Spinal cord (tissue), 10 donors: ENCODE results near the gene POLK. TPM values are rescaled to one million over a fixed set of nuclear protein-coding genes. Genes with fewer than 3 reads are reported as not detected.
"Not testable (repeated sequence)": the region's sequence is repeated elsewhere in the genome, so short reads cannot be mapped to it uniquely, and the experiment has no call there.

ENCODE experiments used
- DNase-seq, 6 donors: peaks; one replicate each; pipeline versions ENCODE4 v3.0.0 to v3.0.0-alpha.2; 2013 to 2015; ENCODE audit warnings: low spot score in 6 of 6, low read depth in 4 of 6
- H3K27ac ChIP-seq: one replicate; pipeline ENCODE4 v1.5.1; 2013; ENCODE audit warnings: low read depth, low read length, control low read depth
- H3K27me3 ChIP-seq: one replicate; pipeline ENCODE4 v1.6.1; 2013; ENCODE audit warnings: low read length; ENCODE audit not compliant: control insufficient read depth, insufficient read depth
- H3K36me3 ChIP-seq: one replicate; pipeline ENCODE4 v1.6.1; 2013; ENCODE audit warnings: low read length; ENCODE audit not compliant: control insufficient read depth, insufficient read depth
- H3K4me1 ChIP-seq: one replicate; pipeline ENCODE4 v1.6.1; 2013; ENCODE audit warnings: low read length; ENCODE audit not compliant: control insufficient read depth, insufficient read depth
- H3K4me3 ChIP-seq: one replicate; pipeline ENCODE4 v1.5.1; 2013; ENCODE audit warnings: low read depth, low read length, control low read depth
- H3K9me3 ChIP-seq: one replicate; pipeline ENCODE4 v1.6.1; 2013; ENCODE audit warnings: low read length; ENCODE audit not compliant: control insufficient read depth, insufficient read depth
- WGBS: methylation state at CpG from one replicate; pipeline ENCODE4 v1.1.5; 2013; ENCODE audit warnings: missing lambda C conversion rate; ENCODE audit not compliant: insufficient coverage; 5-methylcytosine and 5-hydroxymethylcytosine counted together
- polyA plus RNA-seq, 2 donors: library from polyadenylated mRNA; unstranded; fragments of 120-200 nt; gene quantifications; one replicate each; pipeline ENCODE4 v1.2.1, GENCODE V29; 2013; ENCODE audit not compliant: insufficient read length in 2 of 2
- total RNA-seq, 2 donors: library from RNA; depleted of rRNA in 1 of 2; stranded (reverse); fragments of 120-200 nt in 1 of 2; fragments of >200 nt in 1 of 2; gene quantifications; one replicate each; pipeline versions ENCODE4 v1.2.3 to v1.2.4, GENCODE V29; 2013 to 2014
- donor health status: healthy.

POLK gene
- total and polyA plus RNA-seq, 4 donors = 16.9 to 58.5 (median 31.2) TPM

- no peaks in the 10 kb centered on the region for H3K27me3 ChIP-seq
- H3K36me3 ChIP-seq = no peaks in the 10 kb centered on the region
- no peak overlapping the region for H3K4me3 ChIP-seq
- no peaks in the 10 kb centered on the region for H3K9me3 ChIP-seq
- H3K27ac ChIP-seq = no peak overlapping the region
- WGBS = 100% methylated on average over 1 of the region's 1 CpG
- peaks cover 8% of the 10 kb centered on the region for H3K4me1 ChIP-seq
- DNase-seq = no peak
Observed at GRCh38 chr5:75608870-75609269, 97.2 kb downstream of the POLK start.

- Histone ChIP-seq H3K4me3 (no peak overlapping the region), H3K4me1 (peaks cover 8% of the 10 kb centered on the region), H3K9me3 (no peaks in the 10 kb centered on the region), H3K27ac (no peak overlapping the region), H3K36me3 (no peaks in the 10 kb centered on the region), H3K27me3 (no peaks in the 10 kb centered on the region)
- WGBS = 77% methylated on average over 2 of the region's 5 CpGs
- peak in 1 of 6 donors; percentile 9 for DNase-seq
Observed at GRCh38 chr5:75610201-75610600, 98.5 kb downstream of the POLK start.

GRCh38 chr5:75610859-75611310 lies 99.2 kb downstream of the POLK start:
- H3K4me1 ChIP-seq, H3K27ac ChIP-seq, H3K27me3 ChIP-seq, H3K9me3 ChIP-seq, H3K36me3 ChIP-seq: not testable (repeated sequence)
- peak in 1 of 6 donors; percentile 4 for DNase-seq
- peak overlapping the region; percentile 57 for H3K4me3 ChIP-seq
- WGBS = 8% methylated on average over 5 of the region's 11 CpGs

GRCh38 chr5:75611311-75612225 lies 99.9 kb downstream of the POLK start, which contains the start of gene ANKDD1B:
Gene ANKDD1B (plus strand): TSS chr5:75611453. CDS start chr5:75611635, 182 bp downstream.
- H3K27me3 ChIP-seq = no peaks in the 10 kb centered on the region
- peak within 1 kb of the TSS; percentile 57 for H3K4me3 ChIP-seq
- H3K27ac ChIP-seq = peak within 1 kb of the TSS; percentile 37
- peaks cover 8% of the 10 kb centered on the region for H3K4me1 ChIP-seq
- no peaks in the 10 kb centered on the region for H3K36me3 ChIP-seq
- no peaks in the 10 kb centered on the region for H3K9me3 ChIP-seq
- under 1% methylated on average over 48 of the region's 52 CpGs for WGBS
- DNase-seq = peak in 3 of 6 donors; percentile 15 to 71 (median 56)

GRCh38 chr5:75612226-75612569 lies 100.5 kb downstream of the POLK start:
- H3K27me3 ChIP-seq = no peaks in the 10 kb centered on the region
- peak in 1 of 6 donors; percentile 5 for DNase-seq
- H3K4me1 ChIP-seq = peaks cover 11% of the 10 kb centered on the region
- H3K9me3 ChIP-seq = no peaks in the 10 kb centered on the region
- no CpG with 5 or more reads among the region's 12 CpGs for WGBS
- no peak overlapping the region for H3K27ac ChIP-seq
- H3K4me3 ChIP-seq = peak overlapping the region; percentile 57
- no peaks in the 10 kb centered on the region for H3K36me3 ChIP-seq

GRCh38 chr5:75612901-75613300 lies 101.2 kb downstream of the POLK start:
- H3K36me3 ChIP-seq = no peaks in the 10 kb centered on the region
- 93% methylated on average over 3 of the region's 3 CpGs for WGBS
- no peak overlapping the region for H3K4me3 ChIP-seq
- peaks cover 11% of the 10 kb centered on the region for H3K4me1 ChIP-seq
- H3K9me3 ChIP-seq = no peaks in the 10 kb centered on the region
- no peak overlapping the region for H3K27ac ChIP-seq
- no peak for DNase-seq
- H3K27me3 ChIP-seq = no peaks in the 10 kb centered on the region

- Histone ChIP-seq H3K4me1 (peaks cover 11% of the 10 kb centered on the region), H3K27ac (no peak overlapping the region), H3K4me3 (no peak overlapping the region), H3K36me3 (no peaks in the 10 kb centered on the region), H3K27me3 (no peaks in the 10 kb centered on the region), H3K9me3 (no peaks in the 10 kb centered on the region)
- DNase-seq = no peak
- WGBS = 80% methylated on average over 1 of the region's 1 CpG
Observed at GRCh38 chr5:75614176-75614575, 102.5 kb downstream of the POLK start.

GRCh38 chr5:75616371-75616881 lies 104.7 kb downstream of the POLK start:
- Histone ChIP-seq H3K27me3 (no peaks in the 10 kb centered on the region), H3K27ac (peak overlapping the region; percentile 11), H3K36me3 (no peaks in the 10 kb centered on the region), H3K4me1 (peaks cover 8% of the 10 kb centered on the region), H3K4me3 (no peak overlapping the region), H3K9me3 (no peaks in the 10 kb centered on the region)
- 14% methylated on average over 1 of the region's 4 CpGs for WGBS
- peak in 1 of 6 donors; percentile 29 for DNase-seq

GRCh38 chr5:75616971-75617621 lies 105.4 kb downstream of the POLK start:
- no peaks in the 10 kb centered on the region for H3K27me3 ChIP-seq
- H3K27ac ChIP-seq = peak overlapping the region; percentile 25
- WGBS = 37% methylated on average over 7 of the region's 7 CpGs
- no peak overlapping the region for H3K4me3 ChIP-seq
- H3K9me3 ChIP-seq = no peaks in the 10 kb centered on the region
- peaks cover 3% of the 10 kb centered on the region for H3K4me1 ChIP-seq
- H3K36me3 ChIP-seq = no peaks in the 10 kb centered on the region
- peak in 1 of 6 donors; percentile 52 for DNase-seq
